Superior temporal gyrus (tissue), 1 donor: ENCODE results near the gene KLHL12.

Experiments used
- DNase-seq: peaks from one replicate; pipeline ENCODE4 v3.0.0-alpha.2; 2016; ENCODE audit errors: extremely low spot score

KLHL12 gene

DNA sequence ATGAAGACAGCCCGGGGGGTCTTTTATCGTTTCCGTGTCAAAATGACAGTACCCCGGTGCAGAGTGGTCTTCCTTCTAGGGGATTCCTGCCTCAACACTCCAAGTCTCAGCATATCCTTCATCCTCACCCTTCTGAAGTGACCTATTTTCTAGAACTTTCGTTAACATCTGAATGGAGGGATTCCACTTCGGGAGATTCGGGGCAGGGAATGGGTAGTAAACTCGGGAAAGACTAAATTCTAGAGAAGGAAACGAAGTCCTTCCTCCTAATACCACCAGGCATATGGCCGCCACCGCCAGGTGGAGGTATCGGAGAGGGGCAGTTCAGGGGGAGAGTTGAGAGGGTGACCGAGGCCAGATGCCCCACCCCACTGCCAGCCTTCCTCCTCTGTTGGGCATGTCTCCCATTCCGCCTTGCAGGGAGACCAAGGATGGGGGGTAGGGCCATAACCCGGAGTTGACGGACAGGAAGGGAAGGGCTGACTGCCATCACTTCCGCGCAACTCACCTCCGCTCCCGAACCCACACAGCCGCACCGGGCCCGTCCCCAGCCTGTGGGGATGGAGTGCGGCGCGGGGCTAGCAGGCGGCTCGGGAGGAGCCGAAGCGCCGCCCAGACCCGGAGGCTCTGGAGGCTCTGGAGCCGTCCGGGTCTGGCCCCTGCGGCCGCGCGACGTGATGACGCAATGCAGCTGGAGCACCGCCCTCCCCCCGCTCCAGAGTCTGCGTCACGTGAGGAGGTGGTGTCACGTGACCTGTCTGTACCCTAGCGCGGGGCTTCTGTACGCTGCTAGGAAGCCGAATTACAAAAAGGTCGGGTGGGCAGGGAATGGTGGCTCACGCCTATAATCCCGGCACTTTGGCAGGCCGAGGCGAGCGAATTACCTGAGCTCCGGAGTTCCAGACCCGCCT is at the start of gene KLHL12:
Gene KLHL12 (minus strand): TSS at position 654 of the 911 bp plus-strand sequence. CDS start 2,072 bp downstream, outside the sequence.
- peak; percentile 97 for DNase-seq

- no peak for DNase-seq
Measured at GRCh38 chr1:202976633-202977032, 49.6 kb upstream of the KLHL12 start.

- DNase-seq: no peak
Measured at GRCh38 chr1:202974856-202975255, 47.8 kb upstream of the KLHL12 start.

DNA sequence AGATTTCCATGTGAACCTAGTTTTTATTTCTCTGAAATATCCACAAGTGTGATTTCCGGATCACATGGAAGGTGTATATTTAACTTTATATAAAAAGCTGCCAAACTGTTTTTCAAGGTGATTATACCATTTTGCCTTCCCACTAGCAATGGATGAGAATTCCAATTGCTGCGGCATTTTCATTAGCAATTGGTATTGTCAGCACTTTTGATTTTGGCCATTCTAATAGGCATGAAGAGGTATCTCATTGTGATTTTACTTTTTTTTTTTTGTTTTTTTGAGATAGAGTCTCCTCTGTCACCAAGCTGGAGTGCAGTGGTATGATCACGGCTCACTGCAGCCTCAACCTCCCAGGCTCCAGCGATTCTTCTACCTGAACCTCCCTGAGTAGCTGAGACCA is 45.0 kb upstream of the KLHL12 start:
- DNase-seq: no peak

DNA sequence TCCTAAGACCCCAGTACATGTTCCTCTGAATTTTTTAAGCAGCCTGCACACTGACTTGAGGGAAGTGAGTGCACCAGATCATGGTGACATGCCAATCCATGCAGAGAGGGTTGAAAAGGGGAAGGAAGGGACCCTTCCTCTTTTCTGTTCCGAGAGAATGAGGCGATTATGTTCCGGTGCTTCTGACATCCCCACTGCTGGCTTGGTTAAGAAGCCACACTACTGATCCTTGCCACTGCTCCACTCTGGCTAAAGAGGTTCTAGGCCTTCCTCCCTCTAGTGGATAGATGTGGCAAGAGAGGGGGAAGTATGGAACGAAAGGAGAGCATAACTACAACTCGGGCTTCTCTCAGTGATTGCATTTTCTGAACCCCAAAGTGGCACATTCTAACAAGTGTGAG is 41.9 kb upstream of the KLHL12 start:
- peak; percentile 74 for DNase-seq

GRCh38 chr1:202968351-202968750 is 41.3 kb upstream of the KLHL12 start:
- no peak for DNase-seq

GRCh38 chr1:202967684-202968281 is 40.7 kb upstream of the KLHL12 start:
- peak; percentile 33 for DNase-seq

DNA sequence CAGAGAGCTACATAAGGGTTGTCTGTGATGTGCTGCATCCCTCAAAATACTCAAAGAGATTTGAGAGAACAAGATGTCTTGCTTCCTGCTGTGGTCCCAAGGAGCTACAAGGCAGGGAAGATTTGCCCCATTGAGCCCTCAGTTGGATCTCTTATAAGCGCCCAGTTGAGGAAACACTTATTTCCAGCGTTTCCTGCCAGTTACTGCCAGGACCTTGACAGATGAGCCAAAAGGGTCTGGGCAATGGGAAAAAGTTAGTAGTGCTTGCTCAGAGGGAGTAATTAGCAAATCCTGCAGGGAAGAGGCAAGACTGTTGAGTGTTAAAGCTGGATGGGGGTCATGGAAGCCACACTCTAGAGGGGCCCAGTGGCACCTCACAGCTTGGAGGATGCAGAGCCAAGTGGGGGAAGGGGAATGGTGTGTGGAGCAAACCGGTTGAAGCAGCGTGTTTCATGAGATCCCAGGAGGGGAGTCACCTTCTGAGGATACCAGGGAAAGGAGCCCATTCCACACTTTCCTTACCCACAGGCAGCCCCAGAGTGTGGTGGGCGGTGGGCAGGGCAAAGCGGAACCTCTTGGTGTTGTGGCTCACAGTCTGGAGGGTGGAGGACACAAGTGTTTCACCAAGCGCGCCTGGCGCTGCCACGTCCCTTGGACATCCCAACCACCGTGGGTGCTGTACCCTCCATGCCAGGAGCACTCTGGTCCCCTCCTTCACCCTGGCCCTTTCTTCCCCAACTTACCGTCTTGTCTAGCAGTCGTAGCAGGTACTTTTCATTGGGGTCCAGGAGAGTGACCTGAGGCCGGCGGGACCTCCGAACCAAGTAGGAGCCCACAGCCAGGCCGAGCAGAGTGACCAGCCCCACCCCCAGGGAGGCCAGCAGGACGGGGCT is 39.2 kb upstream of the KLHL12 start:
- no peak for DNase-seq

- DNase-seq: no peak
Measured at GRCh38 chr1:202965422-202965821, 38.4 kb upstream of the KLHL12 start.

DNA sequence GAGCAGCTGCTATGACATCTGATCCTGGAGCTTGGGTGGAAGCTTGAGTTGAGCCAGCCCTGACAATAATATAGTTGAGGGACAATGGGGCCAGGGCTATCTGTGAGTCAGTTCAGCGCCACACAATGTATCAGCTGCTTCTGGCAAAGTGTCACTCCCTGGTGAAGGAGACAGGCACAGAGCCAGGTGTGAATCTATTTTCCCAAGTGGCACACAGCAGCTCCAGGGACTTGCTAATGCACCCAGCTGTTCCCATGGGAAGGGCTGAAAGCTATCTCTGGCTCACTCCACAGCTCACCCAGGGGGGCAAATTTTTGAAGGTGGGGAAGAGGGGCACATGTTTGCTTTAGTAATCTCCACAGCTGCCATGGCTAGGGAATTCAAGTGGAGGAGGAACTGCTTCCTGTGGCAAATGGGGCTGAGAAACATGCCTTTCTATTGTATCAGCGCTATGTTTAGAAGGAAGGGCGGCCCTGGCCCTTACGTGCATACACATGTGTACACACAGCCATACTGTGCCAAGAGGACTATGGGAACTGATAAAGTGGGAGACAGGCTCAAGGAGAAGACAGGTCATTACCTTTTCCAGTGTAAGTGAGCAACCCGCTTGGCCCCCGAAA is 37.9 kb upstream of the KLHL12 start:
- no peak for DNase-seq

DNA sequence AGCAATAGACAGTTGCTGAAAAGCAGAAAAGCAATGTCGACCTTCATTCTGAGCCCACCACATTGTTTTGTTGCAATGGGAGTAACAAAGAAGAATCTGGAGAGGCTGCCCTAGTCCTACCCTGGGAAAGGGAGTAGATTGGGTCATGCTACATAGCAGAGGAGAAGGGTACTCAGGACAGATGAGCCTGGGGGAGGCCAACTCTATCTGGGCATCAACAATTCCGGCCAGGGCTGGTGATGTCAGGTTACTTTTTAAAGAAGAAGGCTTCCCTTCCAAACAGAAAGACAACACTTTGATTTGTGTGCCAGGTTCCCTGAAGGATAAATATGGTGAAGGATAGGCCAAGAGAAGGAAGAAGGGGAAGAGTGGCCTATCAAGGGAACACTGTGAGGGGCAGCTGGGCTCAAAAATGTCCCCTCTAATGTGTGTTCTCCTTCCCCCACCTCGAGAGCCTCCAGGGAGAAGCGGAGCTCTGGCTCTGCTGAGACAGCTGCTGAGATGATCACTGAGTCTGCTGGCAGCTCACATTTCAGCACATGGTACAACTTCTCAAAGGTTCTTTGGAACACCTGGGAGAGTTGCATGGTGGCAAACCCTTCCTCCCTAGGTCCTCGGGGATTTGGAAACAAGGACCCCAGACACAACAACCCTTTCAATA is 34.3 kb upstream of the KLHL12 start:
- no peak for DNase-seq

GRCh38 chr1:202959276-202959620 is 32.2 kb upstream of the KLHL12 start:
- DNase-seq: no peak

GRCh38 chr1:202958544-202959275 is 31.7 kb upstream of the KLHL12 start:
- no peak for DNase-seq

DNA sequence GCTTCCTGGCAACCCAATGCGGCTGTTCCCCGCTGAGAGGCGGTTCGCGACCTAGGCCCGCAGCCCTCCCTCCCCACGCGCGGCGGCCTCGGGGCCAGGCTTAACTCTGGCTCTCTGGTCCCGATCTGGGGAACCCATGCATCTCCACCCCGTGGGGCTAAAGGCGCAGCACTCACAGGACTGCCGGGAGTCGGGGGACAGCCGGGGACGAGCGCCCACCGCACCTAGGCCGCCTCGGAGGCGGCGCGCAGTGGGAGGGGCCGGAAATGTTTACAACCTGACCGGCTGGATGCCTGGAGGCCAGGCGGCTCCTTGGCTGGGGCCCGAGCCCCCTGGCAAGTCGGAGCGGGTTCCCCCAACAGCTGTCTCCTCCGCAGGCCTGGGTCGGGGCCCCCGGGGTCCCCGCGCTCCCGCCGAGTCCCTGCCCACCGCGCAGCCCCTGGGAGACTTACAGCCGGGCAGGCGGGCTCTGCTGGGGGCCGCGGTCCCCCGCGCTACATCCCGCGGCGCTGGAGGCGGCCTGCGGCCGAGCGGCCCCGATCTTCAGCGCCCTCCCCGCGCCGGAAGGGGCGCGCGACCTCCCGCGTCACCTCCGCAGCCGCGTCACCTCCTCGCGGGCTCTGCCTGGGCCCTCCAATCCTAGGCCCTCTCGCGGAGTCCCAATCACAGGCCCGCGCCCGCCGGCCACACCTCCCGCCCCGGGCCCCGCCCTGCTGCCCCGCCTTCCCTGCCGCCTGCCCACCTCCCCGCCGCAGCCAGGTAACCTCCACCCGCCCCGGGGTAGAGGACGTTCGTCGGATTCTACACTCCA is 30.9 kb upstream of the KLHL12 start, which contains the start of gene ADIPOR1:
Gene ADIPOR1 (minus strand): TSS at position 580 of the 811 bp plus-strand sequence. CDS start 7,242 bp downstream, outside the sequence.
- peak; percentile 87 for DNase-seq

DNA sequence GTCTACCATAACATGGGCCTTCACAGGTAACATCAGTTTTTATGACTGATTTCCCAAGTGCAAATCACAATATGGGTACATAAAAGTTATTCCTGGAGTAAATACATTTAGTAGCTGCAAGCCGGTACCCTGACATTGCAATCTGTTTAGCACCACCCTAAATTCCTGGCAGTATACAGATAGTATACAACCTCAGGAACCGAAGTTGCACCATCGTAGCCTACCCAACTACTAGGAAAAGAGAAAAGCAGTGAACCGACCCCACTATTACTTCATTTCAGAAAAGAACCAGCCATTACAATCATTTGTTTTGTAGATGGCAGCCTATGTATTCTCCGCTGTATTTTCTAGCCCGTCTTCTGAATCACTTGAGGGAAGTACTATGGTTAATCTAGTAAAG is 29.9 kb upstream of the KLHL12 start:
- DNase-seq: no peak

DNA sequence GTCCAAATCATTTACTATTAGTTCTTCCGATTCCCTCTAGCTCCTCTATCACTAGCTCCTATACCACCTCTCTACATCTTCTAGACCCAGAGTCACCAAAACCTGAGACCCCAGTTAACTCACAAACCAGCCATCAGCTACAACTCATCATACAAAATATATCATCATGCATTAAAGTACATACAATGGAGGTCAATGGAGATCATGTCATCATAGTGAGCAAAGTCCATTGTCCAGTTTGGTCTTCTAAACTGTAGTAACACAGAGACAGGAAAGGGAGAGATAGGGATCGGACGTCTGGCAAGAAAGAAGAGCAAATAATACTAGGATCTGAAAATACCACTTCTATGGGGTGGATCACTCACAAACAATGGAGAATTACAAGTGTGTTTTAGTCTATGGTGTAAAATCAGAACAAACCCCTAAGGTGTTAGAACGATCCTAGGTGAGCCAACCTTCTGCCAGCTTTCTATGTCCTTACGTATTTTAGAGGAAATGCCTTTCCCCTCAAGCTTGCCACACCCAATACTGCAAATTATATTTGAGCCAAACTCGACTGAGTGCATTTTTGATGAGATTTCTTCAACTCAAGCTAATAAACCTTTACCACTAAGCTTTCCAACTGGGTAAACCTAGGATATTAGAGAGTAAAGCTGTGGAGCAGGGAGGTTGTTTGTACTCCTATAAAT is 27.2 kb upstream of the KLHL12 start:
- no peak for DNase-seq

DNA sequence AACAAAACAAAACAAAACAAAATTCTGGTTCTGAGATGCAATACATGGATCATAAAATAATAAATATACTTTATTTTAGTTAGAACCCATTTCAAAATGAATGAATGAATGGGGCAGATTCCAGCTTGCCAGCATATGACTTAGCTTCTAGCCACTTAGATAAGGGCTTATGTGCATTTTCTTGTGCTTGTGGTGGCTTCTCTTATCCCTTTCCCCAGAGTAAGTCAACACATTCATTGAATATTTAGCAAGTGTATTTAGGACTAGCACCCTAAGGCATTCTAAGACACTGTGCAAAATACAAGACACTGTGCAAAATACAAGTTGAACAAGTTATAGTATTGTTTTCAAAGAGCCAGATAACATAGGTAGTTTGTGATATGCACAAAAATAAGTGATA is 26.4 kb upstream of the KLHL12 start:
- no peak for DNase-seq

- DNase-seq: no peak
Measured at GRCh38 chr1:202952818-202953217, 25.8 kb upstream of the KLHL12 start.

- DNase-seq: no peak
Measured at GRCh38 chr1:202952099-202952498, 25.1 kb upstream of the KLHL12 start.
